Hepatocyte (in vitro differentiated cells): Measurements from ENCODE around the gene SNPH. TPM values are rescaled to one million over a fixed set of nuclear protein-coding genes. Genes with fewer than 3 reads are reported as not detected.

Experiments
- DNase-seq: peaks from one replicate; pipeline ENCODE4 v3.0.0-alpha.2; 2016; ENCODE audit warnings: low spot score
- H2AFZ ChIP-seq: fragments of 200-600 bp; sonication (generic); 2 replicates; pipeline ENCODE4 v1.6.0; 2016; ENCODE audit warnings: antibody characterized with exemption, mild to moderate bottlenecking
- H3K27ac ChIP-seq: fragments of 200-600 bp; sonication (generic); 2 replicates; pipeline ENCODE4 v1.5.1; 2016; ENCODE audit warnings: mild to moderate bottlenecking
- H3K27me3 ChIP-seq: fragments of 200-600 bp; sonication (generic); 2 replicates; pipeline ENCODE4 v1.6.1; 2016
- H3K36me3 ChIP-seq: fragments of 200-600 bp; sonication (generic); replicated peaks from 2 replicates; pipeline ENCODE4 v1.5.1; 2016; ENCODE audit warnings: low read depth; ENCODE audit not compliant: insufficient read depth
- H3K4me1 ChIP-seq: fragments of 200-600 bp; sonication (generic); 2 replicates; pipeline ENCODE4 v1.5.1; 2016; ENCODE audit warnings: mild to moderate bottlenecking, moderate library complexity; ENCODE audit not compliant: insufficient read depth
- H3K4me2 ChIP-seq: fragments of 200-600 bp; sonication (generic); 2 replicates; pipeline ENCODE4 v1.6.0; 2016
- H3K4me3 ChIP-seq: fragments of 200-600 bp; sonication (generic); 2 replicates; pipeline ENCODE4 v1.5.1; 2016; ENCODE audit warnings: mild to moderate bottlenecking
- H3K79me2 ChIP-seq: fragments of 200-600 bp; sonication (generic); 2 replicates; pipeline ENCODE4 v1.6.0; 2017; ENCODE audit warnings: mild to moderate bottlenecking
- H3K9me2 ChIP-seq: fragments of 200-600 bp; sonication (generic); replicated peaks from 2 replicates; pipeline ENCODE4 v1.6.0; 2017; ENCODE audit warnings: mild to moderate bottlenecking; ENCODE audit not compliant: insufficient read depth
- H3K9me3 ChIP-seq: fragments of 200-600 bp; sonication (generic); 2 replicates; pipeline ENCODE4 v1.5.1; 2016; ENCODE audit warnings: low read depth, mild to moderate bottlenecking
- H4K20me1 ChIP-seq: fragments of 200-600 bp; sonication (generic); 2 replicates; pipeline ENCODE4 v1.6.0; 2016; ENCODE audit warnings: mild to moderate bottlenecking; ENCODE audit not compliant: insufficient read depth, poor library complexity, severe bottlenecking
- EZH2 ChIP-seq: fragments of 200-600 bp; sonication (generic); IDR thresholded peaks from 2 replicates; pipeline ENCODE4 v1.6.1; 2016; ENCODE audit warnings: antibody characterized with exemption, mild to moderate bottlenecking, borderline replicate concordance
- EZH2phosphoT487 ChIP-seq: fragments of 200-600 bp; sonication (generic); IDR thresholded peaks from one replicate; pipeline ENCODE4 v1.6.1; 2018; ENCODE audit warnings: antibody characterized with exemption, mild to moderate bottlenecking, low read depth, moderate library complexity; ENCODE audit not compliant: unreplicated experiment, severe bottlenecking
- WGBS: methylation state at CpG from one replicate; pipeline ENCODE4 v1.1.6; 2016; ENCODE audit warnings: low lambda C conversion rate; ENCODE audit errors: missing lambda C conversion rate; 5-methylcytosine and 5-hydroxymethylcytosine counted together
- polyA plus RNA-seq: library from polyadenylated mRNA; unstranded; fragments of >200 nt; fragmentation: Nextera tagmentation; extraction: Ambion mirVana; gene quantifications from 2 replicates; pipeline ENCODE4 v1.2.1, GENCODE V29; 2016
- total RNA-seq: library from RNA; depleted of rRNA; stranded (reverse); fragments of >200 nt; gene quantifications from 2 replicates; pipeline ENCODE4 v1.2.3, GENCODE V29; 2014
- TF ChIP-seq, protein P1 (sequence below): fragments of 200-600 bp; sonication (generic); IDR thresholded peaks from 2 replicates; pipeline ENCODE4 v1.5.1; 2016; ENCODE audit warnings: antibody characterized with exemption, mild to moderate bottlenecking; ENCODE audit not compliant: poor library complexity

Gene SNPH
- total and polyA plus RNA-seq, 2 experiments from 2014 or later = 2.3 to 3.7 TPM

DNA sequence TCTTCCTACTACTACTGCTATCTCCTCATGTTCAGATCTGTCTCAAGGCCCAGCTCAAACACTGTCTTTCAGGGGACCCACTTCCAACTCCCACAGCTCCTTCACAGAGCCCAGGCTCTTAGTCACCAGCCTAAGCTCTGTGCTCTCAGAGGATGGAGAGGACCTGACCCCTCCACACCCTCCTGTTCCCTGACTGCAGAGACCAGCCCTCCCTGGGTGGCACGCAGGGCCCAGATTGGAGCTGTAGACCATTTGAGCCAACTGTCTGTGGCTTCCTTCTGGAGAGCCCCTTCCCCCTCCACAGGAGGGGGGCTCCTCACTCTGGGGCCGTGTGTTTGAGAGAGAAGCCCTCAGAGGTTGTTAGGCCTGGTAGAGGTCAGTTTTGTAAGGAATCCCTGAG is 9.8 kb downstream of the SNPH start:
- H3K9me3 ChIP-seq = no peaks in the 10 kb centered on the region
- H3K4me3 ChIP-seq = no peak overlapping the region
- H3K79me2 ChIP-seq = no peaks in the 10 kb centered on the region
- H3K27ac ChIP-seq = no peak overlapping the region
- H3K36me3 ChIP-seq = no peaks in the 10 kb centered on the region
- no peak overlapping the region for H3K4me2 ChIP-seq
- H3K4me1 ChIP-seq = no peaks in the 10 kb centered on the region
- H3K9me2 ChIP-seq = no peaks in the 10 kb centered on the region
- no peak overlapping the region for H2AFZ ChIP-seq
- no peak for TF ChIP-seq EZH2phosphoT487
- TF ChIP-seq, protein P1, sequence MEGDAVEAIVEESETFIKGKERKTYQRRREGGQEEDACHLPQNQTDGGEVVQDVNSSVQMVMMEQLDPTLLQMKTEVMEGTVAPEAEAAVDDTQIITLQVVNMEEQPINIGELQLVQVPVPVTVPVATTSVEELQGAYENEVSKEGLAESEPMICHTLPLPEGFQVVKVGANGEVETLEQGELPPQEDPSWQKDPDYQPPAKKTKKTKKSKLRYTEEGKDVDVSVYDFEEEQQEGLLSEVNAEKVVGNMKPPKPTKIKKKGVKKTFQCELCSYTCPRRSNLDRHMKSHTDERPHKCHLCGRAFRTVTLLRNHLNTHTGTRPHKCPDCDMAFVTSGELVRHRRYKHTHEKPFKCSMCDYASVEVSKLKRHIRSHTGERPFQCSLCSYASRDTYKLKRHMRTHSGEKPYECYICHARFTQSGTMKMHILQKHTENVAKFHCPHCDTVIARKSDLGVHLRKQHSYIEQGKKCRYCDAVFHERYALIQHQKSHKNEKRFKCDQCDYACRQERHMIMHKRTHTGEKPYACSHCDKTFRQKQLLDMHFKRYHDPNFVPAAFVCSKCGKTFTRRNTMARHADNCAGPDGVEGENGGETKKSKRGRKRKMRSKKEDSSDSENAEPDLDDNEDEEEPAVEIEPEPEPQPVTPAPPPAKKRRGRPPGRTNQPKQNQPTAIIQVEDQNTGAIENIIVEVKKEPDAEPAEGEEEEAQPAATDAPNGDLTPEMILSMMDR = no peak
- no peak for TF ChIP-seq EZH2
- no peaks in the 10 kb centered on the region for H3K27me3 ChIP-seq
- H4K20me1 ChIP-seq = no peaks in the 10 kb centered on the region
- 91% methylated on average over 2 of the region's 2 CpGs for WGBS
- DNase-seq = no peak

DNA sequence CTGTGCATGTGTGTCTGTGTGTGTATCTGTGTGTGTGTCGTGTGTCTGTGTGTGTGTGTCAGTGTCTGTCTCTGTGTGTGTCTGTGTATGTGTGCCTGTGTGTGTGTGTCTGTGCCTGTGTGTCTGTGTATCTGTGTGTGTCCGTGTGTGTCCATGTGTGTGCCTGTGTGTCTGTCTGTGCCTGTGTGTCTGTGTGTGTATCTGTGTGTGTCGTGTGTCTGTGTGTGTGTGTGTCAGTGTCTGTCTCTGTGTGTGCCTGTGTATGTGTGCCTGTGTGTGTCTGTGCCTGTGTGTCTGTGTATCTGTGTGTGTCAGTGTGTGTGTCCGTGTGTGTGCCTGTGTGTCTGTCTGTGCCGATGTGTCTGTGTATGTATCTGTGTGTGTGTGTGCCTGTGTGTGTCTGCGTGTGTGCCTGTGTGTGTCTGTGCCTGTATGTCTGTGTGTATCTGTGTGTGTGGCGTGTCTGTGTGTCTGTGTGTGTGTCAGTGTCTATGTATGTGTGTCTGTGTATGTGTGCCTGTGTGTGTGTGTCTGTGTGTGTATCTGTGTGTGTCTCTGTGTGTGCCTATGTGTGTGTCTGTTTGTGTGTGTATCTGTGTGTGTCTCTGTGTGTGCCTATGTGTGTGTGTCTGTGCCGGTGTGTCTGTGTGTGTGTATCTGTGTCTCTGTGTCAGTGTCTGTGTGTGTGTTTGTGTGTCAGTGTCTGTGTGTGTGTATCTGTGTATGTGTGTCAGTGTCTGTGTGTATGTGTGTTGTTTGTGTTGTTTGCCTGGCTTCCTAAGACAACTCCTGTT is 11.6 kb downstream of the SNPH start:
- WGBS = 93% methylated on average over 8 of the region's 8 CpGs
- no peaks in the 10 kb centered on the region for H4K20me1 ChIP-seq
- H2AFZ ChIP-seq = no peak overlapping the region
- H3K4me3 ChIP-seq = no peak overlapping the region
- no peaks in the 10 kb centered on the region for H3K9me2 ChIP-seq
- no peak overlapping the region for H3K27ac ChIP-seq
- TF ChIP-seq EZH2 (no peak), EZH2phosphoT487 (no peak)
- TF ChIP-seq, protein P1 = no peak
- H3K9me3 ChIP-seq = no peaks in the 10 kb centered on the region
- H3K36me3 ChIP-seq = no peaks in the 10 kb centered on the region
- H3K4me2 ChIP-seq = no peak overlapping the region
- H3K79me2 ChIP-seq = no peaks in the 10 kb centered on the region
- no peaks in the 10 kb centered on the region for H3K4me1 ChIP-seq
- no peaks in the 10 kb centered on the region for H3K27me3 ChIP-seq
- DNase-seq = no peak

- Histone ChIP-seq H3K27ac (no peak overlapping the region), H2AFZ (no peak overlapping the region), H3K36me3 (no peaks in the 10 kb centered on the region), H3K79me2 (no peaks in the 10 kb centered on the region), H3K4me3 (no peak overlapping the region), H3K4me1 (no peaks in the 10 kb centered on the region), H3K4me2 (no peak overlapping the region), H3K27me3 (no peaks in the 10 kb centered on the region), H3K9me3 (no peaks in the 10 kb centered on the region), H3K9me2 (no peaks in the 10 kb centered on the region), H4K20me1 (no peaks in the 10 kb centered on the region)
- WGBS = 93% methylated on average over 4 of the region's 4 CpGs
- TF ChIP-seq EZH2phosphoT487 (no peak), EZH2 (no peak)
- TF ChIP-seq, protein P1 = no peak
- no peak for DNase-seq
Observed at GRCh38 chr20:1278993-1279392, 12.9 kb downstream of the SNPH start.
